ENCODE results near the gene PCDHB7.
"Not testable (repeated sequence)": the region's sequence is repeated elsewhere in the genome, so short reads cannot be mapped to it uniquely, and the experiment has no call there.

Gene PCDHB7

GRCh38 chr5:141172381-141173204 is at the start of gene PCDHB7:
Gene PCDHB7 (plus strand): TSS chr5:141172644. CDS start chr5:141172836, 192 bp downstream.
- peak; percentile 33 for DNase-seq

DNA sequence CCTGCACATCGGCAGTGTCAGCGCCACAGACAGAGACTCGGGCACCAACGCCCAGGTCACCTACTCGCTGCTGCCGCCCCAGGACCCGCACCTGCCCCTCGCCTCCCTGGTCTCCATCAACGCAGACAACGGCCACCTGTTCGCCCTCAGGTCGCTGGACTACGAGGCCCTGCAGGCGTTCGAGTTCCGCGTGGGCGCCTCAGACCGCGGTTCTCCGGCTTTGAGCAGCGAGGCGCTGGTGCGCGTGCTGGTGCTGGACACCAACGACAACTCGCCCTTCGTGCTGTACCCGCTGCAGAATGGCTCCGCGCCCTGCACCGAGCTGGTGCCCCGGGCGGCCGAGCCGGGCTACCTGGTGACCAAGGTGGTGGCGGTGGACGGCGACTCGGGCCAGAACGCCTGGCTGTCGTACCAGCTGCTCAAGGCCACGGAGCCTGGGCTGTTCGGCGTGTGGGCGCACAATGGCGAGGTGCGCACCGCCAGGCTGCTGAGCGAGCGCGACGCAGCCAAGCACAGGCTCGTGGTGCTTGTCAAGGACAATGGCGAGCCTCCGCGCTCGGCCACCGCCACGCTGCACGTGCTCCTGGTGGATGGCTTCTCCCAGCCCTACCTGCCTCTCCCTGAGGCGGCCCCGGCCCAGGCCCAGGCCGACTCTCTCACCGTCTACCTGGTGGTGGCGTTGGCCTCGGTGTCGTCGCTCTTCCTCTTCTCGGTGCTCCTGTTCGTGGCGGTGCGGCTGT is 48.9 kb upstream of the PCDHB7 start:
- DNase-seq: not testable (repeated sequence)

DNA sequence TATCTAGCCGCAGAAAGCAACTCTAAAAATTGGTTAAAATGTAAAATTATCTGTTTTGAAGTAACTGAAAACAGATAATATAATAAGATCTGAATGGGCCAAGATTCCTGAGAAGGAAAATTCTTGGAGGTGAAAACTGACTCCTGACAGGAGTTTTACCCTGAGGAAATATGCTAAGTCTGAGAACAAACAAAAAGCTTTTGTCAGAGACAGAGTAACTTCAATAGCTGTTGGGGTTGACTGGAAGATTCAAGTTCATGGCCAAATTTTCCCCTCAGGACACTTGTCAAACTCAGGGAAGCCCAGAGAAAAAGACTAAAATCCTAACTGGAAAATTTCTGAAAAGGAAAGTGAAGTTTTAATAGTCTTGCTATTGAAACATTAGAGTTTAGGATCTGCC is 45.1 kb upstream of the PCDHB7 start:
- DNase-seq: no peak

DNA sequence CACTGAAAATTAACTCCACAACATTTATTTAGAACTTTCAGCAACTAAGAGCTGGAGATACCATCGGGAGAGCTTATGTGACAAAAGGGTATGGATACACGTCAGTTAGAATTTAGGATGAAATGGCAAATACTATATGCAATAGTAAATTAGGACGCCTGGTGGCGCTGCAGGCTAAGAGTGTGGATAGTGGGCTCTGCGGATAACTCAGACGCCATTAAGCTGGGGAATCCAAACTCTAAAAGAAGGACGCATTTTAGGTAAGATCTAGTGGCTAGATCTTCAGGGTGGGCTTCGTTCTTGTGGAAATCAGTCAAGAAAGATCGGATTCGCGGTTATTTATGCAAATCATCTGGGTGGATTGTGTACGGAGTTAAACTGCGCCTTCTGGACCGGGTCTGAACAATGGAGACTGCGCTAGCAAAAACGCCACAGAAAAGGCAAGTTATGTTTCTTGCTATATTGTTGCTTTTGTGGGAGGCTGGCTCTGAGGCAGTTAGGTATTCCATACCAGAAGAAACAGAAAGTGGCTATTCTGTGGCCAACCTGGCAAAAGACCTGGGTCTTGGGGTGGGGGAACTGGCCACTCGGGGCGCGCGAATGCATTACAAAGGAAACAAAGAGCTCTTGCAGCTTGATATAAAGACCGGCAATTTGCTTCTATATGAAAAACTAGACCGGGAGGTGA is 37.3 kb upstream of the PCDHB7 start, which contains the start of gene PCDHB5:
TSS of gene PCDHB5 (plus strand) at position 177 of the 688 bp plus-strand sequence. CDS start at position 406, 229 bp downstream.
- DNase-seq: peak; percentile 7

DNA sequence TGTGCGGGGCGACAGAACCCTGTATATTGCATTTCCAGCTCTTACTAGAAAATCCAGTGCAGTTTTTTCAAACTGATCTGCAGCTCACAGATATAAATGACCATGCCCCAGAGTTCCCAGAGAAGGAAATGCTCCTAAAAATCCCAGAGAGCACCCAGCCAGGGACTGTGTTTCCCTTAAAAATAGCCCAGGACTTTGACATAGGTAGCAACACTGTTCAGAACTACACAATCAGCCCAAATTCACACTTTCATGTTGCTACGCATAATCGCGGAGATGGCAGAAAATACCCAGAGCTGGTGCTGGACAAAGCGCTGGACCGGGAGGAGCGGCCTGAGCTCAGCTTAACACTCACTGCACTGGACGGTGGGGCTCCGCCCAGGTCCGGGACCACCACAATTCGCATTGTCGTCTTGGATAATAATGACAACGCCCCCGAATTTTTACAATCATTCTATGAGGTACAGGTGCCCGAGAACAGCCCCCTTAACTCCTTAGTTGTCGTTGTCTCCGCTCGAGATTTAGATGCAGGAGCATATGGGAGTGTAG is 36.7 kb upstream of the PCDHB7 start:
- DNase-seq: no peak

- not testable (repeated sequence) for DNase-seq
Measured at GRCh38 chr5:141137346-141137745, 35.1 kb upstream of the PCDHB7 start.

- DNase-seq: peak; percentile 13
Measured at GRCh38 chr5:141149812-141150211, 22.6 kb upstream of the PCDHB7 start, which contains the start of gene PCDHB6. Gene PCDHB6 (plus strand): TSS chr5:141150057. CDS start chr5:141150258, 201 bp downstream.

DNA sequence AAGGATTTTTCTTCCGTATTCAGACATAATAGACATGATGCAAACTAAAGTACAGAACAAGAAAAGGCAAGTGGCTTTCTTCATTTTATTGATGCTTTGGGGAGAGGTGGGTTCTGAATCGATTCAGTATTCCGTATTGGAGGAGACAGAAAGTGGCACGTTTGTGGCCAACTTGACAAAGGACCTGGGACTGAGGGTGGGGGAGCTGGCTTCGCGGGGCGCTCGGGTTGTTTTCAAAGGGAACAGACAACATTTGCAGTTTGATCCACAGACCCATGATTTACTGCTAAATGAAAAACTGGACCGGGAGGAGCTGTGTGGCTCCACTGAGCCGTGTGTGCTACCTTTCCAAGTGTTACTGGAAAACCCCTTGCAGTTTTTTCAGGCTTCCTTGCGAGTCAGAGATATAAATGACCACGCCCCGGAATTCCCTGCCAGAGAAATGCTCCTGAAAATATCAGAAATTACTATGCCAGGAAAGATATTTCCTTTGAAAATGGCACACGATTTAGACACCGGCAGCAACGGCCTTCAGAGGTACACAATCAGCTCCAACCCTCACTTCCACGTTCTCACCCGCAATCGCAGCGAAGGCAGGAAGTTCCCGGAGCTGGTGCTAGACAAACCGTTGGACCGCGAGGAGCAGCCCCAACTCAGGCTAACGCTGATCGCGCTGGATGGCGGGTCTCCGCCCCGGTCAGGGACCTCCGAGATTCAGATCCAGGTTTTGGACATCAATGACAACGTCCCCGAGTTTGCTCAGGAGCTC is 22.0 kb upstream of the PCDHB7 start:
- DNase-seq: no peak

DNA sequence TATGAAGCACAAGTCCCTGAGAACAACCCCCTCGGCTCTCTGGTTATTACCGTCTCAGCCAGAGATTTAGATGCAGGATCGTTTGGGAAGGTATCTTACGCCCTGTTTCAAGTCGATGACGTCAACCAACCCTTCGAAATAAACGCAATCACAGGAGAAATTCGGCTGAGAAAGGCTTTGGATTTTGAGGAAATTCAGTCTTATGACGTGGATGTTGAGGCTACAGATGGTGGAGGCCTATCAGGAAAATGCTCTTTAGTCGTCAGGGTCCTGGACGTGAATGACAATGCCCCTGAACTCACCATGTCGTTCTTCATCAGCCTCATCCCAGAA is 21.5 kb upstream of the PCDHB7 start:
- DNase-seq: no peak

DNA sequence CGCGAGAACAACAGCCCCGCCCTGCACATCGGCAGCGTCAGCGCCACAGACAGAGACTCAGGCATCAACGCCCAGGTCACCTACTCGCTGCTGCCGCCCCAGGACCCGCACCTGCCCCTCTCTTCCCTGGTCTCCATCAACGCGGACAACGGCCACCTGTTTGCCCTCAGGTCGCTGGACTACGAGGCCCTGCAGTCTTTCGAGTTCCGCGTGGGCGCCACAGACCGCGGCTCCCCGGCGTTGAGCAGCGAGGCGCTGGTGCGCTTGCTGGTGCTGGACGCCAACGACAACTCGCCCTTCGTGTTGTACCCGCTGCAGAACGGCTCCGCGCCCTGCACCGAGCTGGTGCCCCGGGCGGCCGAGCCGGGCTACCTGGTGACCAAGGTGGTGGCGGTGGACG is 20.8 kb upstream of the PCDHB7 start:
- not testable (repeated sequence) for DNase-seq

GRCh38 chr5:141152096-141152495 is 20.3 kb upstream of the PCDHB7 start:
- not testable (repeated sequence) for DNase-seq

DNA sequence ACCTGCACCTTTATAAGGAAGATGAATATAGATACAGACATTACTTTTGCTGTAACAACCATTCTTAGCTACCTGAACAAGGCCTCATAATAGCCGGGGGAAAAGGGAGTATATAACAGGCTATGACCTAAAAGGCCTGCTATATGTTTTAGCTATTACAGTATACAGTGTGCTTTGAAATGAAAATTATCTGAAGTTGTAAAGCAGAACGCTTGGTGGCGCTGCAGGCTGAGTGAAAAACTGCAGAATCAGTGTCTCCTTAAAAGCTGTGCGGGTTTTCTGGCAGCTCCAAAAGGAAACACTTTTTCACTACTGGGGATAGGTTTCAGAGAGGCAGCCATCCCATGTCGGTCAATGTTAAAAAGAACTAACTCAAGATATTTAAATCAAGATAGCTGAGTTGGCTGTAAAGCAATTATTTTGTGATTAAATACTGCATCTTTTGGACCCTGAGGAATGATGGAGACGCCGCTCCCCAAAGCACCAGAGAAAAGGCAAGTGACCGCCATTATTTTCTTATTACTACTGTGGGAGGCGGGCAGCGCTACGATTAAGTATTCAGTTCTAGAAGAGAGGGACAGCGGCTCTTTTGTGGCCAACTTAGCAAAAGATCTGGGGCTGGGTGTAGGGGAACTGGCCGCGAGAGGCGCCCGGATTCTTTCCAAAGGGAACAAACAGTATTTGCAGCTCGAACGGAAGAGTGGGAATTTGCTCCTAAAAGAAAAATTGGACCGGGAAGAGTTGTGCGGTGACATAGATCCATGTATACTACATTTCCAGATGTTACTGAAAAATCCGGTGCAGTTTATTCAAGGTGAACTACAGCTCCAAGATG is 16.7 kb upstream of the PCDHB7 start:
- no peak for DNase-seq

DNA sequence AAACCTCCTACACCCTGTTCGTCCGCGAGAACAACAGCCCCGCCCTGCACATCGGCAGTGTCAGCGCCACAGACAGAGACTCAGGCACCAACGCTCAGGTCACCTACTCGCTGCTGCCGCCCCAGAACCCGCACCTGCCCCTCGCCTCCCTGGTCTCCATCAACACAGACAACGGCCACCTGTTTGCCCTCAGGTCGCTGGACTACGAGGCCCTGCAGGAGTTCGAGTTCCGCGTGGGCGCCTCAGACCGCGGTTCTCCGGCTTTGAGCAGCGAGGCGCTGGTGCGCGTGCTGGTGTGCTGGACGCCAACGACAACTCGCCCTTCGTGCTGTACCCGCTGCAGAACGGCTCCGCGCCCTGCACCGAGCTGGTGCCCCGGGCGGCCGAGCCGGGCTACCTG is 15.1 kb upstream of the PCDHB7 start:
- not testable (repeated sequence) for DNase-seq

GRCh38 chr5:141157901-141158300 is 14.5 kb upstream of the PCDHB7 start:
- DNase-seq: not testable (repeated sequence)

- DNase-seq: not testable (repeated sequence)
Measured at GRCh38 chr5:141174291-141175104, 2.1 kb downstream of the PCDHB7 start.

- no peak for DNase-seq
Measured at GRCh38 chr5:141175933-141176332, 3.5 kb downstream of the PCDHB7 start.

DNA sequence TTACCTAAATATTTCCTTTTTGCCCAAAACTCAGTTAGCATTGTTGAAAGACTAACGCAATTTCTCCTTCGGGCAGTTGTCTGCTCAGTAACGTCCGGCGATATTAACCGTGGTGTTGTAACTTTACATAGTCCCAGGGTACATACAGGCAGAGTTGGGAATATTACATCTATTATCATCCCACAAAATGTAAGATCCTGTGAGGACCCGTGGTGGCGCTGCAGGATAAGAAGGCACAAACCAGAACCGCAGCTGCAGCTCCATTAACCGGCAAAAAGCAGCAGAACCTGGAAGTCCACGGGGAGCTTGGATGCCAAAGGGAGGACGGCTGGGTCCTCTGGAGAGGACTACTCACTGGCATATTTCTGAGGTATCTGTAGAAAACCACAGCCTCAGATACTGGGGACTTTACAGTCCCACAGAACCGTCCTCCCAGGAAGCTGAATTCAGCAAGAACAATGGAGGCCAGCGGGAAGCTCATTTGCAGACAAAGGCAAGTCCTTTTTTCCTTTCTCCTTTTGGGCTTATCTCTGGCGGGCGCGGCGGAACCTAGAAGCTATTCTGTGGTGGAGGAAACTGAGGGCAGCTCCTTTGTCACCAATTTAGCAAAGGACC is 5.2 kb downstream of the PCDHB7 start, which contains the start of gene PCDHB8:
TSS of gene PCDHB8 (plus strand) at position 214 of the 615 bp plus-strand sequence. CDS start at position 459, 245 bp downstream.
- not testable (repeated sequence) for DNase-seq

DNA sequence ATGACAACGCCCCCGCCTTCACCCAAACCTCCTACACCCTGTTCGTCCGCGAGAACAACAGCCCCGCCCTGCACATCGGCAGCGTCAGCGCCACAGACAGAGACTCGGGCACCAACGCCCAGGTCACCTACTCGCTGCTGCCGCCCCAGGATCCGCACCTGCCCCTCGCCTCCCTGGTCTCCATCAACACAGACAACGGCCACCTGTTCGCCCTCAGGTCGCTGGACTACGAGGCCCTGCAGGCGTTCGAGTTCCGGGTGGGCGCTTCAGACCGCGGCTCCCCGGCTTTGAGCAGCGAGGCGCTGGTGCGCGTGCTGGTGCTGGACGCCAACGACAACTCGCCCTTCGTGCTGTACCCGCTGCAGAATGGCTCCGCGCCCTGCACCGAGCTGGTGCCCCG is 6.9 kb downstream of the PCDHB7 start:
- not testable (repeated sequence) for DNase-seq

GRCh38 chr5:141179876-141180275 is 7.4 kb downstream of the PCDHB7 start:
- DNase-seq: not testable (repeated sequence)

- DNase-seq: no peak
Measured at GRCh38 chr5:141180313-141180712, 7.9 kb downstream of the PCDHB7 start.

Data from stimulated activated CD4-positive, alpha-beta T cell treated with anti-CD3 and anti-CD28 coated beads, Interleukin-15, amount 100 ng/mL, for 24 hours (primary cell).